ENCODE data around the gene KRTAP13-1.
A peak's percentile ranks its signal among the peaks of the same experiment; 100 is the strongest.

Gene KRTAP13-1

GRCh38 chr21:30395731-30396130, at the start of gene KRTAP13-1:
TSS of gene KRTAP13-1 (plus strand) at chr21:30396031. CDS start at chr21:30396087, 56 bp downstream.
- no peak for DNase-seq

GRCh38 chr21:30348506-30348905, 47.3 kb upstream of the KRTAP13-1 start, which contains the start of gene KRTAP23-1:
TSS of gene KRTAP23-1 (minus strand) at chr21:30348606. CDS start at chr21:30348606, 0 bp downstream.
- DNase-seq, result no peak

DNA sequence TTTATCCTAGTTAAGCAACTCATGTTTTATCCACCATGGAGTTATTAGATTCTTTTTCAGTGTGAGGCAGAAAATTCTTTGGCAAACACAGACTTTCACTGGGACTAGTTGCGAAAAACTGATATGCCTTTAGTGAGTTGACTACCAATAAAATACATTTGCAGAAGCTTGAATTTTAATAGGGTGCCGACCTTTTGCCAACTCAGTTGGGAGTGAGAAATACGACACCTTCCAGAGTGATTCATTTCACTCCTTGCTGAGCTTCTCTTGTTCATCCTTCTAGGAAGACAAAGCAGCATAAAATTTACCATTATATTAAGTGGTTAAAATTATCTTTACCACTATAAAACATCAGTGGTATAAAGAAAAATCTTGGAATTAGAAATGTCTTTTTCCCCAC, 46.3 kb upstream of the KRTAP13-1 start:
- no peak for DNase-seq

DNA sequence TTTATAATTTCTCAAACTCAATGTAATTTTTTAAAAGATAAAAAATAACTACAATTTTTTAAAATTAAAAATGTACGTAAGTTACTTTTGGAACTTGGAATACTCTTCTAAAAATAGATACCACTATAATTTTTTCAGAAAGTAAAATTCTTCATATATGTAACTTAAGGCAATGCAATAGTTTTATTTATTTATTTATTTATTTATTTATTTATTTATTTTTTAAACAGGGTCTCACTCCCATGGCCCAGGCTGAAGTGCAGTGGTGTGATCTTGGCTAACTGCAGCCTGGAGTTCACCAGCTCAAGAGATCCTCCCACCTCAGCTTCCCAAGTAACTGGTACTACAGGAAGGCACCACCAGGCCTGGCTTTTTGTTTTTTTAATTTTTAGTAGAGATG, 44.3 kb upstream of the KRTAP13-1 start:
- no peak for DNase-seq

DNA sequence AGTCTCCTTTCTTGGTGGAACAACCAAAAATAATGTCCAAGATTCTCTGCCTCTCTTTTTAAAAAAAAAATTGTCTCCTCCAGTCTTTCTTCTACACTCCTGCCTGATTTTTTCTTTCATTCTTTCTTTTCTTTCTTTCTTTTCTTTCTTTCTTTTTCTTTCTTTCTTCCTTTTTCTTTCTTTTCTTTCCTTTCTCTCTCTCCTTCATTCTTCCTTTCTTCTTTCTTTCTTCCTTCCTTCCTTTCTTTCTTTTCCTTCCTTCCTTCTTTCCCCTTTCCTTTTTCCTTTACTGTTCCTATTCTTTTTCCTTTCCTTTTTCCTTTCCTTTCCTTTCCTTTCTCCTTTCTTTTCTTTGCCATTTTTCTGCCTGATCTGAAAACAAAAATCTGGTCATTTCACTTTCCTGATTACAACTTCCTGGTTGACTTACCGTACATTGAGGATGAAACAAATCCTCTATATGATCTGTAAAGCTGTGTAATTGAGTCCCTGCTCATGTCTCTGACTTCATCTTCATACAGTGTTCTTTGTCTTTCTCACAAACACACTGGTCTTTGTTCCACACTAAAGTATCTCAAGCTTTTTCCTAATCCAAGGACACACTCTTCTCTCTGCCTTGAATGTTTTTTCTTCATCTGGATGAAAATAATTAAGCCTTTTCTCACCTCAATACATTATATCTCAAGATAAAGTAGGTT, 41.4 kb upstream of the KRTAP13-1 start:
- DNase-seq, result no peak

GRCh38 chr21:30355906-30356305, 39.9 kb upstream of the KRTAP13-1 start:
- no peak for DNase-seq

DNA sequence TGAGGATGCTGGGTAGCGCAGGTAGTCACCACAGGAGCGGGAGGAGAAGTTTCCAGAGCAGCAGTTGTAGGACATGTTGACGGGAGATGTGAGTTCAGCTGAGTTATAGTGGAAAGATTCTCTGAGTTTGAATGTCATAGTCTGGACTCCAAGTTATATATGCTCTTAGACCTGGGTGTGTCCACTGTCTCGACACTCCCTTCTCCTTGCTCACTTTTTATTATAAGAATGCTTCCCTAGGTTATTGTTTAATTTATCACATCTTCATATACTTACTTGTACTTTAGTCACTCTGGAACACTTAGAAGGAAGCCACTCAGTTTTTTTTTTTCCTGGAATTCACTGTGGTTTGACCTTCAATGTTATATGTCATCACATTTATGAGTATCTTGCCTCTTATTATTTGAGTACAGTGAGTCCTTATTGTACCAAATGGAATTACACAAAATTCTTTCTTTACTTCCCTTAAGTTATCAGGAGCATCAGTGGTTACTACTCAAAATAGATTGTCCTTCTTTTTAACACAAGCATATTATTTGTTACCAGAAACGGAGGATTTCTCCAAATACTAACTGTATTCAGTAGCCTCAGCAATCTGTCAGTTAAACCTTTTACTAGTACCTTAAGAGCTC, 23.6 kb upstream of the KRTAP13-1 start, which contains the start of gene KRTAP13-2:
Gene KRTAP13-2 (minus strand): TSS at position 133 of the 632 bp plus-strand sequence. CDS start 58 bp downstream, at position 75.
- DNase-seq, result no peak

- no peak for DNase-seq
Measured at GRCh38 chr21:30382201-30382600, 13.6 kb upstream of the KRTAP13-1 start.

DNA sequence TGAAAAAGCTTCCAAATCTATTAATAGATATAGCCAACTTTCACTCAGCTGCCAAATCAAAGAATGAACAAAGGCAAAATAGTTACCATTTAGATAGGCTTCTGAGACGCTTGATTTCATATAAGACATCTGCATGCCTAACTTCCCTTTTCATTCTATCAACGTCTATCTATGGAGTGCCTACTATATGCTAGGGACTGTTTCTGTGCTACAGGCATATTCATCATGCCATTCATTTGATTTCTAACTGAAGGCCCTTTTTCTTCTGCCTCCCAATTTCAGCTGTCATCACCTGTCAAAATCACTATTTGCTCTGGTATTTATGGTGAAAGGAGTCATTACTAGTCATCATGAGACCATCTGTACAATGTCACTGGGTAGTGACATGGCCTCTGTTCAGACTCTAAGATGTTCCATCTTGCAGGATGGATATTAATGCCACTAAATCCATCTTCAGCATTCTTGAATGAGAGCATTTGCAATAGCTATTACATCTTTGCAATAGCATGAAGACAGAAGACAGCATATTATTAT, 4.3 kb upstream of the KRTAP13-1 start:
- no peak for DNase-seq

DNA sequence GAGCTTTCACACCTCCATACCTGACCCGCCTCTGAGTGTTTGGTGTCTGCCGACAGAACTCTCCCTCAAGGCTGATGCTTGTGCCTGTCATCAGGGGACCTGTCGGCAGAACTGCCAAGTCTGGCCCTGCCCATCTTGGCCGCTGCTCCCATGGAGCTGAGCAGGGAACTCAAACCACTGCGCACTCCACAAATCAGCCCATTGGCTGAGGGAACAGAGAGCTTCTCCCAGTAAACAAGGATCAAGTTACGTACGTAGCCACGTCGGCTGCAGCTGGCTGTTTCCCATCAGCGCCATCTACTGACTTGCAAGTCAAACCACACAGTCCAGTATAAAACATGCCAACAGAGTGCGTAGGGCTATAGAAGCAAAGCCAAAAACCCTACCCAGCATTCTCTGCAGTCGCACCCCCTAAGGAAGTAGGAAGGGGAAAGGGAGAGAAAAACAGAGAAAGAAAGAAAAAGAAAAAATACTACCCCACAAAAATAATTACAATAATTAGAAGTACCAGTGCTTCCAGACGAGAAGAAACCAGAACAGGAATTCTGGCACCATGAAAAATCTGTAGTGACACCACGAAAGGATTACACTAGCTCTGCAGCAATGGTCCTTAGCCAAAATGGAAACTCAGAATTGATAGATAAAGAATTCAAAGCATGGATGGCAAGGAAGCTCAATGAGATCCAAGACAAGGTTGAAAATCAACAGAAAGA, 13.1 kb downstream of the KRTAP13-1 start:
- peak; percentile 37 for DNase-seq

GRCh38 chr21:30415993-30416392, 20.2 kb downstream of the KRTAP13-1 start:
- no peak for DNase-seq

DNA sequence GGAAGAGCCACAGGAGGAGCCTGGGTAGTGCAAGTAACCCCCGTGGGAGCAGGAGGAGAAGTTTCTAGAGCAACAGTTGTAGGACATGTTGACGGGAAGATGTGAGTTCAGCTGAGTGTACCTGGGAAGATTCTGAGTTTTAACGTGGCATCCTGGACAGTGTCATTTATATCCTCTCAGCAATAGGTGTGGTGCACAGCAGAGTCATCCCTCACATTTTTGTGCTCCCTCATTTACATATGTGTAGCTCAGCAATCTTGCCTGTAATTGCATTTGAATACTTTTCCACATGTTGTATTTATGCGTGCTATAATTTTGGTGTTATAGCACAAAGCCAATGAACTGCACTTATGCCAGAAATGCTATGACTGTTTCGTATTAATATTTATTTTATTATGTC, 30.0 kb downstream of the KRTAP13-1 start, which contains the start of gene KRTAP13-3:
Gene KRTAP13-3 (minus strand): TSS at position 101 of the 400 bp plus-strand sequence. CDS start 14 bp downstream, at position 87.
- no peak for DNase-seq

DNA sequence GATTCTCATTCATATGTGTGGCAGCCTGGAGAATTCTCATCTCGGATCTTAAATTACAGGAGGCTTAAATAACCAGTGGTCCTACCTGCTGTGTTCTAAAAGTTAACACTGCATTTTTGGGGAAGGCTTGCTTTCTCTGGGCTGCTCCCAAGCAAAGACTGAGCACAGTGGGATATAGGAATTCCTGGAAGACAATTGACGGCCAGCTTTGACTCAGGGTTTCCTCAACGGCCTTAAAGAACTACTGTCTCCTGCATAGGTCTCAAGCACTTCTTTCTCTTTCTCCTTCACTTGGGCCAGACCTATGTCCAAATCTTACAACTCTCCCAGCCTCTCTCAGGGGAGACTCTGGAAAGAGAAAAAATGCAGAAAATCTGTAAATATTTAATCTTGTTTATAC, 30.9 kb downstream of the KRTAP13-1 start:
- no peak for DNase-seq

GRCh38 chr21:30430170-30430655, 34.4 kb downstream of the KRTAP13-1 start, which contains the start of gene KRTAP13-4:
TSS of gene KRTAP13-4 (plus strand) at chr21:30430220. CDS start at chr21:30430276, 56 bp downstream.
- DNase-seq, result no peak

DNA sequence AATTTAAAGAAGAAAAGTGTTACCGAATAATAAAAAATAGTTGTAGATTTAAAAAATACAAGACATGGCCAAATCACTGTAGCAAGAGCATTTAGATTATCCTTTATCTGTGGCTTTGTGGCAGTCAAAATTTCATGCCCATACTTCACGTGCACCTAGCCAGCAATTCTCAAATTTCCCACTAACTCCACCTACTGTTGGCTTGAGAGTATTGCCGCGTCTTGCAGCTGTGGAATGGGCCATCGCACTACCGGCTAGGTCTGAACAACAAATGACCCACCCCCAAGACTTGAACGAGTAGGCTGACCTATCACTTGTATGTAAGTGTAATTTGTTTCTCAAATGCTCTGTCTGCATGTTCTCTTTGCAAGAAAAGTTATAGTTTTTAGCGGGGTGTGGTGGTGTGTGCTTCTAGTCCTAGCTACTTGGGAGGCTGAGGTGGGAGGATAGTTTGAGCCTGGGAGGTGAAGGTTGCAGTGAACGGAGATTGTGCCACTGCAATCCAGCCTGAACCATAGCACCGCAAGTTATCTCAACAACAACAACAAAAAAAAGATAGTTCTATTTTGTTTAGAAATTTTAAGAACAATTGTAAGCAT, 38.3 kb downstream of the KRTAP13-1 start:
- DNase-seq, result peak; percentile 13

- DNase-seq, result no peak
Measured at GRCh38 chr21:30437010-30437565, 41.3 kb downstream of the KRTAP13-1 start.

- DNase-seq, result no peak
Measured at GRCh38 chr21:30439975-30440374, 44.1 kb downstream of the KRTAP13-1 start, which contains the start of gene KRTAP15-1. TSS of gene KRTAP15-1 (plus strand) at chr21:30440275. CDS start at chr21:30440328, 53 bp downstream.

DNA sequence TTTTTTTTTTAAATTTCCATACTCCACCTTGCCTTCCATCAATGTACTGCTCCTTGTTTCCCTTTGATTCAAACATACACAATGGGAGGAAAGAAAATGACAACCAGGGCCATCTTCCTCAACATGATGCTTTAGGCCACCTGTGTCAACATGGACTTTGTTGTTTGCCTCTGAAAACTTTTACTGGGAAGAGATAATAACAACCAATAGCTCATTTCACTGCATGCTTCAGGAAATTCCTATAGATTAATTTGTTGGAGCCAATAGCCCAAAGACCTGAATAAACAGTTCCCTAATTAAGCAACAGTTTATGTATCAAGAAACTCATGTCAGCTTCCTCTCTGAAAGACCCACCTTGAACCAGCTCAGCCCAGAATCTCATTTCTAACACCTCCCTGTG, 47.4 kb downstream of the KRTAP13-1 start:
- DNase-seq, result no peak

GRCh38 chr21:30444204-30444603, 48.4 kb downstream of the KRTAP13-1 start:
- no peak for DNase-seq
